Measurements from ENCODE around the gene HS1BP3. TPM values are rescaled to one million over a fixed set of nuclear protein-coding genes. Genes with fewer than 3 reads are reported as not detected.

Gene HS1BP3
- total and polyA plus RNA-seq, 2 of the 13 experiments (the other 11 are each of a cell fraction or from before 2014, with no cell fraction given), result 15.2 to 22.0 TPM

GRCh38 chr2:20650393-20650876, 463 bp downstream of the HS1BP3 start (continued):
- no peak for TF ChIP-seq MED8 (CRISPR knock-in tag; IDR thresholded peaks at IDR 0.05; ENCODE audit: insufficient replicate concordance)
- no peak for TF ChIP-seq EP300 (IDR thresholded peaks at IDR 0.05; ENCODE audit: low read depth in 2 of 2, low read length in 2 of 2)
- TF ChIP-seq EP300 (CRISPR knock-in tag; IDR thresholded peaks at IDR 0.05; ENCODE audit: borderline replicate concordance), result no peak
- no peak for TF ChIP-seq SMARCE1 (IDR thresholded peaks at IDR 0.05; ENCODE audit: borderline replicate concordance)
- 0 out of 2 replicates have a peak, but pooled peaks have one; percentile 44 for TF ChIP-seq ZNF704 (CRISPR knock-in tag; IDR thresholded peaks at IDR 0.05; ENCODE audit: borderline replicate concordance)
- TF ChIP-seq KDM4B (CRISPR knock-in tag; IDR thresholded peaks at IDR 0.05), result no peak
- peak; percentile 5; the same call in 1 of the 2 replicates for TF ChIP-seq ZNF879 (CRISPR knock-in tag; IDR thresholded peaks at IDR 0.05)
- peak; percentile 17; the same call in 1 of the 2 replicates for TF ChIP-seq U2AF2 (IDR thresholded peaks at IDR 0.05; ENCODE audit: low read depth, low read length)
- peak; percentile 11 for TF ChIP-seq U2AF1 (optimal IDR thresholded peaks at IDR 0.05; ENCODE audit: low read depth, low read length)
- TF ChIP-seq KDM1A (CRISPR knock-in tag; IDR thresholded peaks at IDR 0.05), result peak; percentile 39; the same call in 1 of the 2 replicates
- TF ChIP-seq EED (CRISPR knock-in tag; IDR thresholded peaks at IDR 0.05), result 0 out of 2 replicates have a peak, but pooled peaks have one; percentile 3
- 0 out of 2 replicates have a peak, but pooled peaks have one; percentile 3 for TF ChIP-seq MIER2 (CRISPR knock-in tag; IDR thresholded peaks at IDR 0.05)
- TF ChIP-seq ZC3H13 (CRISPR knock-in tag; IDR thresholded peaks at IDR 0.05), result no peak
- no peak for TF ChIP-seq RBAK (CRISPR knock-in tag; IDR thresholded peaks at IDR 0.05)
- TF ChIP-seq SOX6 (IDR thresholded peaks at IDR 0.05), result no peak
- TF ChIP-seq SOX6 (CRISPR knock-in tag; IDR thresholded peaks at IDR 0.05), result no peak
- TF ChIP-seq FOXO1 (CRISPR knock-in tag; IDR thresholded peaks at IDR 0.05), result no peak
- no peak for TF ChIP-seq ZNF800 (CRISPR knock-in tag; IDR thresholded peaks at IDR 0.05)
- no peak for TF ChIP-seq CCDC6 (CRISPR knock-in tag; IDR thresholded peaks at IDR 0.05)
- peak; percentile 36; the same call in 1 of the 2 replicates for TF ChIP-seq ZBTB21 (CRISPR knock-in tag; IDR thresholded peaks at IDR 0.05)
- no peak for TF ChIP-seq PLSCR1 (CRISPR knock-in tag; IDR thresholded peaks at IDR 0.05; ENCODE audit: borderline replicate concordance)
- no peak for TF ChIP-seq IKZF1 (IDR thresholded peaks at IDR 0.05)
- TF ChIP-seq ZNF367 (CRISPR knock-in tag; IDR thresholded peaks at IDR 0.05; ENCODE audit: borderline replicate concordance), result no peak
- no peak for TF ChIP-seq XRCC5 (optimal IDR thresholded peaks at IDR 0.05; ENCODE audit: low read length)
- TF ChIP-seq DBP (CRISPR knock-in tag; IDR thresholded peaks at IDR 0.05; ENCODE audit: not compliant biosample characterization), result no peak
- TF ChIP-seq ZBTB25 (CRISPR knock-in tag; IDR thresholded peaks at IDR 0.05), result no peak

Measured in HepG2 (cell line).